Measurements from ENCODE around the gene RRAGB.
"Not testable (repeated sequence)": the region's sequence is repeated elsewhere in the genome, so short reads cannot be mapped to it uniquely, and the experiment has no call there.

The RRAGB gene

GRCh38 chrX:55717521-55718497, at the start of gene RRAGB:
RRAGB (plus strand) TSS chrX:55717749; CDS start chrX:55718328, 579 bp downstream.
- no peaks in the 10 kb centered on the region for H3K36me3 ChIP-seq
- peaks cover 50 to 53% of the 10 kb centered on the region in 2 experiments for H3K4me1 ChIP-seq (ENCODE audit: control insufficient read depth in 1 of 2, insufficient read depth in 1 of 2, low read depth in 1 of 2, low read length in 1 of 2)
- H3K9me3 ChIP-seq: no peaks in the 10 kb centered on the region
- H3K27me3 ChIP-seq: no peaks in the 10 kb centered on the region
- H3K4me3 ChIP-seq (ENCODE audit: low read depth in 1 of 2, low read length in 1 of 2): peak within 1 kb of the TSS; percentile 67 to 76
- H3K27ac ChIP-seq: peak within 1 kb of the TSS; percentile 88
- peak; percentile 28 for TF ChIP-seq CTCF (IDR thresholded peaks at IDR 0.05)

GRCh38 chrX:55668084-55668483, 49.5 kb upstream of the RRAGB start:
- Histone ChIP-seq H3K36me3 (no peaks in the 10 kb centered on the region), H3K27ac (no peak overlapping the region), H3K4me1 (ENCODE audit: control insufficient read depth in 1 of 2, insufficient read depth in 1 of 2, low read depth in 1 of 2, low read length in 1 of 2) (no peaks in the 10 kb centered on the region), H3K4me3 (ENCODE audit: low read depth in 1 of 2, low read length in 1 of 2) (no peak overlapping the region), H3K27me3 (no peaks in the 10 kb centered on the region), H3K9me3 (no peaks in the 10 kb centered on the region)
- TF ChIP-seq CTCF (IDR thresholded peaks at IDR 0.05): no peak

- H3K36me3 ChIP-seq; H3K9me3 ChIP-seq; H3K27ac ChIP-seq; H3K4me3 ChIP-seq (ENCODE audit: low read depth in 1 of 2, low read length in 1 of 2); H3K27me3 ChIP-seq; H3K4me1 ChIP-seq (ENCODE audit: control insufficient read depth in 1 of 2, insufficient read depth in 1 of 2, low read depth in 1 of 2, low read length in 1 of 2): not testable (repeated sequence)
These were observed 29.0 kb upstream of the RRAGB start for GRCh38 chrX:55688579-55688978.

GRCh38 chrX:55695227-55696018, 22.1 kb upstream of the RRAGB start:
- Histone ChIP-seq H3K27ac (no peak overlapping the region), H3K9me3 (no peaks in the 10 kb centered on the region), H3K36me3 (no peaks in the 10 kb centered on the region), H3K27me3 (no peaks in the 10 kb centered on the region), H3K4me3 (ENCODE audit: low read depth in 1 of 2, low read length in 1 of 2) (no peak overlapping the region), H3K4me1 (ENCODE audit: control insufficient read depth in 1 of 2, insufficient read depth in 1 of 2, low read depth in 1 of 2, low read length in 1 of 2) (no peaks in the 10 kb centered on the region)
- TF ChIP-seq CTCF (IDR thresholded peaks at IDR 0.05): no peak

GRCh38 chrX:55697381-55697780, 20.2 kb upstream of the RRAGB start:
- H3K27ac ChIP-seq: no peak overlapping the region
- no peak for TF ChIP-seq CTCF (IDR thresholded peaks at IDR 0.05)
- no peaks in the 10 kb centered on the region for H3K9me3 ChIP-seq
- no peaks in the 10 kb centered on the region for H3K27me3 ChIP-seq
- no peak overlapping the region for H3K4me3 ChIP-seq (ENCODE audit: low read depth in 1 of 2, low read length in 1 of 2)
- H3K4me1 ChIP-seq (ENCODE audit: control insufficient read depth in 1 of 2, insufficient read depth in 1 of 2, low read depth in 1 of 2, low read length in 1 of 2): no peaks in the 10 kb centered on the region
- no peaks in the 10 kb centered on the region for H3K36me3 ChIP-seq

Data from neutrophil (primary cell).